Endothelial cell of umbilical vein (primary cell): ENCODE data around the gene SKIC8. TPM values are rescaled to one million over a fixed set of nuclear protein-coding genes. Genes with fewer than 3 reads are reported as not detected.

Source experiments
- BruUV-seq: library from RNA; stranded (reverse); fragments of 400-500 nt; replicated peaks from 2 replicates; lab custom pipeline; 2021; lab: Mats Ljungman, UMichigan
- CTCF ChIA-PET: fragments of 300-600, 350-600 bp; sonication (Branson Sonifier 250); formaldehyde crosslinking; loops from one replicate; lab custom pipeline; 2021; ENCODE audit warnings: antibody characterized with exemption, inconsistent platforms; lab: Charles Lee
- POLR2A ChIA-PET: fragments of 300-600, 350-600 bp; sonication (Branson Sonifier 250); formaldehyde crosslinking; loops from one replicate; lab custom pipeline; 2021; ENCODE audit warnings: antibody characterized with exemption, inconsistent platforms; lab: Charles Lee
- DNase-seq: peaks from one replicate; pipeline ENCODE4 v3.0.0-alpha.2; 2011; ENCODE audit warnings: low read depth, low spot score
- FAIRE-seq: peaks from 2 replicates; lab custom pipeline; 2011; peaks lifted over from hg19 to GRCh38; lab: Jason Lieb, UNC
- H2AFZ ChIP-seq: 2 replicates; pipeline ENCODE4 v1.6.0; 2012; ENCODE audit warnings: low read depth, low read length, control low read depth, inconsistent platforms
- H3K27ac ChIP-seq: 2 replicates; pipeline ENCODE4 v1.5.1; 2011; ENCODE audit warnings: low read depth, mild to moderate bottlenecking, control low read depth, low read length, moderate library complexity; ENCODE audit not compliant: insufficient read depth
- H3K27me3 ChIP-seq, 2 experiments: 2 replicates each; pipeline versions ENCODE4 v1.6.0 to v1.6.1; 2011; ENCODE audit warnings: low read length in 2 of 2, mixed read lengths in 1 of 2; ENCODE audit not compliant: control insufficient read depth in 2 of 2, insufficient read depth in 2 of 2
- H3K36me3 ChIP-seq, 2 experiments: 2 replicates in 1 of 2; 3 replicates in 1 of 2; pipeline ENCODE4 v1.5.1; 2011; ENCODE audit warnings: low read length in 2 of 2, mild to moderate bottlenecking in 1 of 2, moderate library complexity in 1 of 2; ENCODE audit not compliant: control insufficient read depth in 2 of 2, insufficient read depth in 2 of 2; ENCODE audit errors: extremely low read depth in 1 of 2
- H3K4me1 ChIP-seq: 3 replicates; pipeline ENCODE4 v1.5.1; 2011; ENCODE audit warnings: mild to moderate bottlenecking, low read length; ENCODE audit not compliant: control insufficient read depth, insufficient read depth; ENCODE audit errors: extremely low read depth
- H3K4me2 ChIP-seq: 2 replicates; pipeline ENCODE4 v1.6.1; 2011; ENCODE audit warnings: low read length, control low read depth, mixed read lengths; ENCODE audit not compliant: insufficient read depth
- H3K4me3 ChIP-seq, 3 experiments: fragments of 200-600 bp in 1 of 3; sonication (generic), shearing (Covaris generic) in 1 of 3; replicated peaks in 1 of 3; 2 replicates each; pipeline ENCODE4 v1.5.1; 2011 to 2016; ENCODE audit warnings: control low read depth in 3 of 3, low read length in 3 of 3, mild to moderate bottlenecking in 2 of 3, inconsistent platforms in 1 of 3, low read depth in 1 of 3, moderate library complexity in 1 of 3; ENCODE audit not compliant: insufficient read depth in 1 of 3
- H3K79me2 ChIP-seq: 2 replicates; pipeline ENCODE4 v1.6.0; 2012; ENCODE audit warnings: low read length, inconsistent platforms; ENCODE audit not compliant: control insufficient read depth, insufficient read depth
- H3K9ac ChIP-seq: replicated peaks from 2 replicates; pipeline ENCODE3; 2011; ENCODE audit warnings: low read length, control low read depth; ENCODE audit not compliant: insufficient read depth; ENCODE audit errors: extremely low read depth
- H3K9me1 ChIP-seq: replicated peaks from 3 replicates; pipeline ENCODE4 v1.6.0; 2011; ENCODE audit warnings: mild to moderate bottlenecking, low read length; ENCODE audit not compliant: control insufficient read depth, insufficient read depth; ENCODE audit errors: extremely low read depth
- H3K9me3 ChIP-seq: replicated peaks from 2 replicates; pipeline ENCODE4 v1.5.1; 2012; ENCODE audit warnings: low read length, inconsistent platforms; ENCODE audit not compliant: control insufficient read depth, insufficient read depth
- H4K20me1 ChIP-seq: replicated peaks from 2 replicates; pipeline ENCODE3; 2011; ENCODE audit warnings: mild to moderate bottlenecking, low read length; ENCODE audit not compliant: control insufficient read depth, insufficient read depth; ENCODE audit errors: extremely low read depth
- CTCF ChIP-seq, 2 donors: IDR thresholded peaks; 1 replicate in 1 of 2; 2 replicates in 1 of 2; pipeline ENCODE4 v1.5.1; 2011; ENCODE audit warnings: low read length in 2 of 2, mild to moderate bottlenecking in 2 of 2, moderate library complexity in 2 of 2, control low read depth in 1 of 2, inconsistent platforms in 1 of 2, low read depth in 1 of 2; ENCODE audit not compliant: insufficient read depth in 1 of 2; ENCODE audit errors: extremely low read depth in 1 of 2
- EZH2 ChIP-seq: IDR thresholded peaks from 2 replicates; pipeline ENCODE4 v1.6.1; 2012; ENCODE audit warnings: borderline replicate concordance, low read depth, mild to moderate bottlenecking, moderate library complexity, low read length, inconsistent platforms; ENCODE audit not compliant: severe bottlenecking
- FOS ChIP-seq: IDR thresholded peaks from 2 replicates; pipeline ENCODE4 v1.6.1; 2011; ENCODE audit warnings: mild to moderate bottlenecking, low read length, moderate library complexity, borderline replicate concordance; ENCODE audit not compliant: insufficient read depth
- JUN ChIP-seq: IDR thresholded peaks from 2 replicates; pipeline ENCODE4 v1.6.1; 2011; ENCODE audit warnings: borderline replicate concordance, low read depth; ENCODE audit not compliant: insufficient read length, insufficient read depth
- MAX ChIP-seq: IDR thresholded peaks from 2 replicates; pipeline ENCODE4 v1.6.1; 2011; ENCODE audit not compliant: insufficient read depth, insufficient read length
- MYC ChIP-seq: IDR thresholded peaks from one replicate; pipeline ENCODE4 v1.6.1; 2011; ENCODE audit warnings: mild to moderate bottlenecking, low read depth, low read length
- POLR2A ChIP-seq: IDR thresholded peaks from 2 replicates; pipeline ENCODE4 v1.6.1; 2012; ENCODE audit warnings: low read depth, mild to moderate bottlenecking, control low read depth, low read length
- POLR2AphosphoS5 ChIP-seq: IDR thresholded peaks from 2 replicates; pipeline ENCODE4 v1.6.1; 2012; ENCODE audit warnings: low read depth, mild to moderate bottlenecking, control low read depth, low read length, moderate library complexity; ENCODE audit not compliant: insufficient read depth
- dilution Hi-C: fragments of 300-500 bp; cut with MboI; formaldehyde crosslinking; loops from one replicate; pipeline ENCODE4 v1.15.0; 2019; ENCODE audit warnings: low sequenced_read_pairs; ENCODE audit not compliant: extremely low pct_ligation_motif_present
- intact Hi-C: fragments of 100-400 bp; cut with micrococcal nuclease; formaldehyde crosslinking; loops from one replicate; pipeline ENCODE4 v1.10.0; 2022
- polyA plus RNA-seq, 4 experiments: library from polyadenylated mRNA; depleted of rRNA in 3 of 4; stranded (reverse) in 3 of 4; unstranded in 1 of 4; fragments of >200 nt; gene quantifications; 2 replicates each; pipeline versions ENCODE4 v1.2.1 to v1.2.3, GENCODE V29; 2011 to 2012; ENCODE audit warnings: missing spikeins in 1 of 4
- total RNA-seq: library from RNA; stranded (reverse); gene quantifications from 2 replicates; pipeline ENCODE4 v1.2.3, GENCODE V29; 2021

The SKIC8 gene
- total and polyA plus RNA-seq, 2 donors (not counting 3 experiments of a cell fraction or from before 2014, with no cell fraction given) = 49.7 to 95.0 TPM

GRCh38 chr15:78276064-78276943, 23.1 kb downstream of the SKIC8 start:
- no peak for TF ChIP-seq CTCF (IDR thresholded peaks at IDR 0.05; ENCODE audit: extremely low read depth in 1 of 2, insufficient read depth in 1 of 2, low read depth in 1 of 2, low read length in 2 of 2)
- TF ChIP-seq POLR2AphosphoS5 = no peak
- TF ChIP-seq POLR2A = no peak
- no peak for TF ChIP-seq MAX
- no peak for TF ChIP-seq FOS
- TF ChIP-seq MYC = no peak
- TF ChIP-seq EZH2 = no peak
- no peak for TF ChIP-seq JUN
- dilution Hi-C loops = no loop called here
- H3K4me1 ChIP-seq = no peaks in the 10 kb centered on the region

More at GRCh38 chr15:78276064-78276943, 23.1 kb downstream of the SKIC8 start:
- Histone ChIP-seq H2AFZ (no peak overlapping the region), H3K9ac (no peak overlapping the region), H3K4me2 (no peak overlapping the region), H3K36me3 (peaks cover 8 to 13% of the 10 kb centered on the region in 2 experiments), H3K4me3 (no peak overlapping the region), H4K20me1 (no peaks in the 10 kb centered on the region), H3K9me1 (no peaks in the 10 kb centered on the region), H3K27me3 (no peaks in the 10 kb centered on the region), H3K27ac (no peak overlapping the region), H3K9me3 (no peaks in the 10 kb centered on the region), H3K79me2 (no peaks in the 10 kb centered on the region)
- CTCF ChIA-PET = interaction anchor here (0.9 kb wide), 1 partner anchor 11 kb away, joined by 3 read pairs; no protein-coding TSS in a partner anchor
- intact Hi-C loops = no loop called here
- FAIRE-seq = no peak
- POLR2A ChIA-PET = no interaction called here
- DNase-seq = no peak
- BruUV-seq = no TSS peak
